Mesendoderm (in vitro differentiated cells): ENCODE data around the gene PITX2. TPM values are rescaled to one million over a fixed set of nuclear protein-coding genes. Genes with fewer than 3 reads are reported as not detected.

Source experiments
- DNase-seq: peaks from one replicate; pipeline ENCODE4 v3.0.0; 2013
- H2AK5ac ChIP-seq: 2 replicates; pipeline ENCODE4 v1.6.1; 2013; ENCODE audit warnings: low read length, inconsistent platforms
- H2BK120ac ChIP-seq: 2 replicates; pipeline ENCODE4 v1.6.1; 2013; ENCODE audit warnings: low read depth, mild to moderate bottlenecking, low read length, moderate library complexity, mixed read lengths
- H2BK15ac ChIP-seq: replicated peaks from 2 replicates; pipeline ENCODE4 v1.6.1; 2013; ENCODE audit warnings: low read depth, mild to moderate bottlenecking, moderate library complexity
- H2BK5ac ChIP-seq: 2 replicates; pipeline ENCODE4 v1.6.1; 2013; ENCODE audit warnings: low read length, inconsistent platforms
- H3K18ac ChIP-seq: 2 replicates; pipeline ENCODE4 v1.6.1; 2013; ENCODE audit warnings: mild to moderate bottlenecking, low read length, mixed read lengths
- H3K23ac ChIP-seq: one replicate; pipeline ENCODE4 v1.6.1; 2013; ENCODE audit warnings: low read length
- H3K27ac ChIP-seq: 2 replicates; pipeline ENCODE4 v1.5.1; 2013; ENCODE audit warnings: low read depth, mild to moderate bottlenecking, inconsistent platforms, low read length, moderate library complexity
- H3K27me3 ChIP-seq: 2 replicates; pipeline ENCODE4 v1.6.1; 2013; ENCODE audit warnings: low read length, control low read depth, mild to moderate bottlenecking, inconsistent platforms; ENCODE audit not compliant: insufficient read depth, poor library complexity
- H3K36me3 ChIP-seq: 2 replicates; pipeline ENCODE4 v1.6.1; 2013; ENCODE audit warnings: low read length, inconsistent platforms; ENCODE audit not compliant: control insufficient read depth, insufficient read depth
- H3K4ac ChIP-seq: one replicate; pipeline ENCODE4 v1.6.1; 2013; ENCODE audit warnings: low read depth, mild to moderate bottlenecking, low read length, moderate library complexity
- H3K4me1 ChIP-seq: 2 replicates; pipeline ENCODE4 v1.6.1; 2013; ENCODE audit warnings: low read depth, low read length, inconsistent platforms; ENCODE audit not compliant: control insufficient read depth
- H3K4me2 ChIP-seq: 2 replicates; pipeline ENCODE4 v1.6.1; 2013; ENCODE audit warnings: low read length
- H3K4me3 ChIP-seq: 2 replicates; pipeline ENCODE4 v1.5.1; 2013; ENCODE audit warnings: mild to moderate bottlenecking, low read length
- H3K56ac ChIP-seq: one replicate; pipeline ENCODE4 v1.6.1; 2013; ENCODE audit warnings: low read length
- H3K79me1 ChIP-seq: 2 replicates; pipeline ENCODE4 v1.6.1; 2013; ENCODE audit warnings: low read length, inconsistent platforms
- H3K79me2 ChIP-seq: 2 replicates; pipeline ENCODE4 v1.6.1; 2013; ENCODE audit warnings: mild to moderate bottlenecking, low read length; ENCODE audit not compliant: control insufficient read depth, insufficient read depth
- H3K9ac ChIP-seq: 2 replicates; pipeline ENCODE4 v1.6.1; 2013; ENCODE audit warnings: low read length, inconsistent platforms
- H4K5ac ChIP-seq: one replicate; pipeline ENCODE4 v1.6.1; 2013; ENCODE audit warnings: low read length
- H4K8ac ChIP-seq: one replicate; pipeline ENCODE4 v1.6.1; 2013; ENCODE audit warnings: low read depth, mild to moderate bottlenecking, control low read depth, low read length, moderate library complexity
- WGBS: extraction: QIAGEN DNeasy Blood & Tissue Kit; methylation state at CpG from one replicate; pipeline ENCODE4 v1.1.7; 2013; ENCODE audit warnings: low lambda C conversion rate, missing lambda C conversion rate; ENCODE audit not compliant: insufficient coverage; ENCODE audit errors: extremely low coverage; 5-methylcytosine and 5-hydroxymethylcytosine counted together
- polyA plus RNA-seq, 2 experiments: library from polyadenylated mRNA; stranded (reverse); fragments of 200-250 nt; gene quantifications; one replicate each; pipeline ENCODE4 v1.2.3, GENCODE V29; 2013

The PITX2 gene
- 81.8 TPM for polyA plus RNA-seq (2013, experiment 1 of 2)
- 77.4 TPM for polyA plus RNA-seq (2013, experiment 2 of 2)

DNA sequence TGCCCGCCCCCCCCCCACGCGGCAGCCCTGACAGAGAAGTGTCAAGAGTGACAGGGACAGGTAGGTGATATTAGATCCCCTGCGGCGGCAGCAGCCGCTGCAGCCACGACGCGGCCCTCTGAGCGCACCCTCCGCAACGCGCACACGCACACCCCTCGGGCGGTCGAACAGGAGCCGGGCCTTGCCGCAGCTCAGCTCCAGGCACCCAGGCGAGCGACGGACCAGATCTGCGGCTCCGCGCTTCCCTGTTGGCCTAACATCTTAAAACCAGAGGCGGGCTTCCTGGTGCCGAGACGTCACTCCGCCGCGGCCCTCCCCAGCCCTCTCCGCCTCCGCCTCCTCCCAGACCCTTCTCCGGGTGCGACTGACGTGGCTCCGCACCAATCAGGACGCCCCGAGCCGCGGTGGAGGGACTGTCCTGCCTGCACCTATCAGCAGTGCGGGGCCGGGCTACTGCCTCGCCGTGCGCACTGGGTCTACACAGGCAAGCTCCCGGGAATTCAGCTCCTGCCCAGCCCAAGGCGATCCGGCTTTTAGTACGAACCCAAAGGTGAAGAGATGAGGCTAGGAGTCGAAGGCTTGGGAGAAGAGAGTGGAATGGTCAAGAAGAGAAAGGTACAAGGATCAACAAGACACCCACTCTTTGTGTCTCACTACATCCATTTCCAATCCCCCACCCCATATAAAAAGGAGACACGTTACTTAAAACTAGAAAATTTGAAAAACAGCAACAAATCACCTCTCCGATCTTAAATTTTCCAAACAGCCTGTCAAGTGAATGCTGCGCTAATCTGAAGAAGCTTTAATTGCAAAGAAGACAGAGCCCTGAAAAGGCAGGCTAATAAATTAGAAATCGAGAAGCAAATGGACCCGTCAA is at the start of gene PITX2:
TSS of gene PITX2 (minus strand) at position 237 of the 877 bp plus-strand sequence. CDS start 617 bp downstream, outside the sequence.
- Histone ChIP-seq H2AK5ac (no peak within 1 kb of the TSS), H3K18ac (peak within 1 kb of the TSS; percentile 88), H3K27ac (peak within 1 kb of the TSS; percentile 90), H3K79me2 (peaks cover 38% of the 10 kb centered on the region), H3K56ac (peak within 1 kb of the TSS; percentile 96), H4K5ac (no peak within 1 kb of the TSS), H2BK15ac (no peak within 1 kb of the TSS), H3K79me1 (no peaks in the 10 kb centered on the region), H3K4me3 (peak within 1 kb of the TSS; percentile 78), H4K8ac (no peak within 1 kb of the TSS), H3K4me2 (peak within 1 kb of the TSS; percentile 49), H2BK120ac (no peak within 1 kb of the TSS), H3K23ac (no peak within 1 kb of the TSS), H3K27me3 (peaks cover 15% of the 10 kb centered on the region), H3K36me3 (no peaks in the 10 kb centered on the region), H3K4ac (peak within 1 kb of the TSS; percentile 75), H3K9ac (peak within 1 kb of the TSS; percentile 100), H3K4me1 (peaks cover 22% of the 10 kb centered on the region), H2BK5ac (peak within 1 kb of the TSS; percentile 52)
- peak; percentile 99 for DNase-seq
- no CpG with 5 or more reads among the region's 56 CpGs for WGBS

DNA sequence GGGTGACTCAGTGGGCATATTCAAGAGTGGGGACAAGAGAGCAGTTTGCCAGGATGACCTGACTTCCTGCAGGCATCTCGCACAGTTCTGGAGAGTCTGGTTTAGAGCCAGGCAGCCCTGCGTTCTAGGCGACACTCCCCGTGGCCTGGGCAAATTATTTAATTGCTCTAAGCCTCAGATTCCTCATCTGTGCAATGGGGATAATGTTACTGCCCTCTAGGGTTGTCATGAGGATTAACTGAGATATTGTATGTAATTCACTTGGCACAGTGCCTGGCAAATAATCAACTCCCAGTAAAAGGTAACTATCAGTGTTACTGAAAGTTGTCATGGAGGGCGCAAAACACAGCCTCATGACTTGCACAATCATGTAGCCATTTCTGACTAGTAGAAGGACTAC is 48.8 kb upstream of the PITX2 start:
- Histone ChIP-seq H3K18ac (no peak overlapping the region), H3K56ac (no peak overlapping the region), H4K8ac (no peak overlapping the region), H3K79me2 (no peaks in the 10 kb centered on the region), H3K23ac (no peak overlapping the region), H3K4ac (no peak overlapping the region), H3K79me1 (no peaks in the 10 kb centered on the region), H3K4me1 (no peaks in the 10 kb centered on the region), H4K5ac (no peak overlapping the region), H3K4me2 (no peak overlapping the region), H3K36me3 (no peaks in the 10 kb centered on the region), H3K9ac (no peak overlapping the region), H2BK15ac (no peak overlapping the region), H3K27me3 (no peaks in the 10 kb centered on the region), H3K27ac (no peak overlapping the region), H3K4me3 (no peak overlapping the region), H2BK5ac (no peak overlapping the region), H2BK120ac (no peak overlapping the region), H2AK5ac (no peak overlapping the region)
- DNase-seq = no peak
- no CpG with 5 or more reads among the region's 5 CpGs for WGBS

DNA sequence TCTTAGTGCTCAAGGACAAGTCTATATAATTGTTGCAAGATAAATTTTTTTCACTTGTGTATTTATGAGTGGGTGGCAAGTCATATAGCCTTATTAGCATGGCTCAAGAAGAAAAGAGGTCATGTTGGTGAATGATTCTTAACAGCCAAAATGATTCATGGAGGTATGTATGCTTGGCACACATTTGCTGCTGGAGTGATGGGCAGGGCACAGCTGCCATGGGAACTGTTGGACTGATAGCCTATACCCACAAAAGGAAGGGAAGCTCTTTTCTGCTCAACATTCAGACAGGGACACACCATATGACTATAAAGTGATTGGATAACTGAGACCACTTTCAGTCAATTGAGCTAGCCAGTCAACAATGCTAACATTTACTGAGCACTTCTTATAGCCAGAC is 46.8 kb upstream of the PITX2 start:
- DNase-seq = no peak
- no peak overlapping the region for H3K4me2 ChIP-seq
- H2BK5ac ChIP-seq = no peak overlapping the region
- no peak overlapping the region for H4K8ac ChIP-seq
- no peak overlapping the region for H2BK120ac ChIP-seq
- no peak overlapping the region for H3K4ac ChIP-seq
- H3K4me3 ChIP-seq = no peak overlapping the region
- H3K36me3 ChIP-seq = no peaks in the 10 kb centered on the region
- H3K79me2 ChIP-seq = no peaks in the 10 kb centered on the region
- no peak overlapping the region for H3K18ac ChIP-seq
- no peak overlapping the region for H3K9ac ChIP-seq
- H3K79me1 ChIP-seq = no peaks in the 10 kb centered on the region
- no peak overlapping the region for H3K56ac ChIP-seq
- no peak overlapping the region for H3K23ac ChIP-seq
- H4K5ac ChIP-seq = no peak overlapping the region
- no peak overlapping the region for H2BK15ac ChIP-seq
- no peak overlapping the region for H2AK5ac ChIP-seq
- H3K27me3 ChIP-seq = no peaks in the 10 kb centered on the region
- no peak overlapping the region for H3K27ac ChIP-seq
- no peaks in the 10 kb centered on the region for H3K4me1 ChIP-seq

DNA sequence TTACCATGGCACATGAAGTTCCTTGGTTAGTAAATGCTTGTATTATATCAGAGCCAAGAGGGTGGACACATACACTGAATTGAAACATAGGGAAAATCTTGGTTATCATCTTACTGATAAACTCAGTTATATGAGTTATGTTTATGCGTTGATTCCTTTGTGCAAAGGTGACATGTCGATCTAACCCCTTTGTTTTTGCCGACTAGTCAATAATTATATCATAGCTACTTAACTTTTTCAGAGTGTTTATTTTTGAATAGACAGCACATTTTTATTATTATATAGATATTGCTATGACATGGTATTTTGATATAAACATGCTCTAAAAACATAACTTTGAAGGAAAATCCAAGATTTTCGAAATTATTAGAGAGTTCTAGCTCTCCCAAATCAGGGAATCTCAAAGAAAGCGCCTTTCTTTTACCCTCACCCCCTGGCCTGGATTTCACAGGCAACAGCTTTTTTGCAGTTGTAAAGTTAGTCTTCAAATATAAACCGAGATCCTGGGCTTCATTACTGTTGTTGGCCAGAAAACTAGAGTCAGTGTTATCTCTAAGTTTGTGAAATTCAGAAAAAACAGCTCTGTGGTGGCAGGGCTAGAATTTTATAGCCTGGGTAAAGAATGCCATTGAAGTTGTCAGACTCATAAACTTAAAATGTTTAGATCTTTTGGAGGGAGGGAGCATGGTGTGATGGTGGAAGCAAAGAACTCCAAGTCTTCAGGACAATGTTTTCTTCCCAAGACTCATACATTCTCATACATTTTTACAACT is 45.8 kb upstream of the PITX2 start:
- H3K4ac ChIP-seq = no peak overlapping the region
- no peak overlapping the region for H3K56ac ChIP-seq
- H3K79me1 ChIP-seq = no peaks in the 10 kb centered on the region
- no peak overlapping the region for H2AK5ac ChIP-seq
- no peak overlapping the region for H4K5ac ChIP-seq
- no peak overlapping the region for H3K9ac ChIP-seq
- H3K79me2 ChIP-seq = no peaks in the 10 kb centered on the region
- H3K23ac ChIP-seq = no peak overlapping the region
- H3K4me2 ChIP-seq = no peak overlapping the region
- no peak overlapping the region for H3K27ac ChIP-seq
- no peak overlapping the region for H2BK15ac ChIP-seq
- no peak overlapping the region for H3K4me3 ChIP-seq
- no peaks in the 10 kb centered on the region for H3K4me1 ChIP-seq
- no peak overlapping the region for H2BK120ac ChIP-seq
- H3K18ac ChIP-seq = no peak overlapping the region
- no peaks in the 10 kb centered on the region for H3K27me3 ChIP-seq
- no peak overlapping the region for H2BK5ac ChIP-seq
- no peak for DNase-seq
- WGBS = no CpG with 5 or more reads among the region's 6 CpGs
- no peak overlapping the region for H4K8ac ChIP-seq
- H3K36me3 ChIP-seq = no peaks in the 10 kb centered on the region

DNA sequence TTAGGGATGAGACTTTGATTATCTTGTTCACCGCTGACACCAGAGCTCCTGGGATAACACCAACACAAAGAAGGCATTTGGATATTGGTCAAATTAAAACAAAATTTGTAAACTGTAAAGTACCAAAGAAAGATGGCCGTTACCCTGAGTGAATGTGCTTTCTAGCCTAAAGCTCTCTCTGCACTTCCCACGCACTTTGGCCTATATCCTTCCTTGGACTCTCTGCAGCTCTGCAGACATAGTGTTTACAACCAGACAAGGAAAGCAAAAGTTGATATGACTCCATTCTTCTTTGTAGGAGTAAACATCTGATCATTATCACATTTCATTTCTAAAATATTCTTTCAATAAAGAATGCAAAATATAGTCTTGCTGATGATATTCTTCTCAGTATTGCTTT is 44.8 kb upstream of the PITX2 start:
- Histone ChIP-seq H2BK5ac (no peak overlapping the region), H4K8ac (no peak overlapping the region), H3K79me2 (no peaks in the 10 kb centered on the region), H3K23ac (no peak overlapping the region), H4K5ac (no peak overlapping the region), H3K56ac (no peak overlapping the region), H3K4me1 (no peaks in the 10 kb centered on the region), H3K36me3 (no peaks in the 10 kb centered on the region), H3K4me2 (no peak overlapping the region), H3K27ac (no peak overlapping the region), H2AK5ac (no peak overlapping the region), H2BK15ac (no peak overlapping the region), H3K4me3 (no peak overlapping the region), H3K18ac (no peak overlapping the region), H3K27me3 (no peaks in the 10 kb centered on the region), H2BK120ac (no peak overlapping the region), H3K79me1 (no peaks in the 10 kb centered on the region), H3K9ac (no peak overlapping the region), H3K4ac (no peak overlapping the region)
- no peak for DNase-seq
- no CpG with 5 or more reads among the region's 3 CpGs for WGBS
